Amygdala (tissue), 56 donors: ENCODE results near the gene PNPLA1.
A peak's percentile ranks its signal among the peaks of the same experiment; 100 is the strongest.
"Not testable (repeated sequence)": the region's sequence is repeated elsewhere in the genome, so short reads cannot be mapped to it uniquely, and the experiment has no call there.

ENCODE experiments used
- DNase-seq, 56 donors: peaks; one replicate each; lab custom pipeline; 2025; lab: John Stamatoyannopoulos, UW

Gene PNPLA1

DNA sequence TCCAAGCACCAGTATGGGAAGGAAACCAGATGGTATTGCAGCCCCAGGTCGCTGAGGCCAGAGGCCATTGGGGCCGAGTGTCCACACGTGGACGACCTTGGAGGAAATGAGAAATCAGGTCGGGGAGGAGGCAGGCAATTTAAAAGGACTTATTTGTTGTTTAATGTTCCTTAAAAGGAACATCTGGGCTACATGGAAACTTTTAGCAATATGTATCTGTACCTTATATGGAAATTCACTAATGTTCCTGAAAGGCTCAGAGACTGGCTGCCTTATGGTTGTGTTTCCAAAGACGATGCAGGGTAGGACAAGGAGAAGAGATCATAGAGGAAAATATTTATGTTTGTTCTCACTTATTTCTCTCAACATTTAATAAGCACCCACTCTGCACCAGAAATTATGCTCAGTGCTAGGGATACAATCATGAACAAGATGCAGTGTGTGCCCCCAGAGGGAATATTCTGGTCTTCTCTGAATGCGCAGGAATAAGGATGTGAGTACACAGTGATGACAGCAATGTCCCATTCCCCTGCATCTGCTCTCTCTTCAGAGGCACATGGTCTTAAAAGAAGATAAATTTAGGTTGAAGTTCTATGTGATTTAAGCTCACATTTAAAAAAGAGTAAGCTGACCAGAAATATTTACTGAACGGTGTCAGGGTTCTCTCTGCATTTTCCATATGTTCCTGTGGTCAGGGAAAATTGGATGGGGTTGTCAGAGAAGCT is 63.5 kb downstream of the PNPLA1 start:
- DNase-seq: no peak

DNA sequence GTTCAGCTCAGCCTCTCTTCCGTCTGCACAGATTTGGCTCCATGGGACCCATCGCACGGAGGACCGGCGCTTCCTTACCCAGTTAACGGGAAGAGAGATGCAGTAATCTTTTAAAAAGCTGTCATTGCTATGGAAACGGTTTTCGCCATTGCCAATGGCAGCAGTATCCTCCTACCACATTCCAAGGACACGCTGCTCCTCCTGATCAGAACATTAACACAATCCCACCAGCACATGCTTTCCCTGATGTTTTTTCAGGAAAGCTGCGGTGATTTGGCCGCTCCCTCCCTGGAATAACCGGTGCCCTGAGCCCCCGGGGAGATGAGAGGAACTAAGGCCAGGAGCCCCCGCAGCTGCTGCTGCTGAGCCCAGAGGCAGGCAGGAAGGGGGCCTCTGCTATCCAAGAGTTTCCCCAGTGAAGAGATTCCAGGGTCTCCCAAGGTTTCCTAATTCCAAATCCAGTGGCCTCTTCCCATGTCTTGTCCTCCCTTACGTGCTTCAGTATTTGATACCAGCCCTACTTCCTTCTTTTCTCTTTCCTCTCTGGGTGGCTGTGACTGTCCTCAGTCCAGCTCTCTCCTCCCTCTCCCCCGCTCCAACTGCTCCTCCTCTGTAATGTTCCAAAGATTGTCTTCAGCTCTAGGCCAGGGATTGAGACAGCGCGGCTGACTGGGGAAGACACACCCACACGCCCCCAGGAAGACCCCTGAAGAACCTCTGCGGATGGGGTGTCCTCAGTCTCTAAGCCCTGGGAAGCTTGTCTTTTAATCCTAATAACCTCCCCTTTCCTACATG is 64.3 kb downstream of the PNPLA1 start:
- DNase-seq: peak in 17 of 56 donors; percentile 9 to 65 (median 30)

DNA sequence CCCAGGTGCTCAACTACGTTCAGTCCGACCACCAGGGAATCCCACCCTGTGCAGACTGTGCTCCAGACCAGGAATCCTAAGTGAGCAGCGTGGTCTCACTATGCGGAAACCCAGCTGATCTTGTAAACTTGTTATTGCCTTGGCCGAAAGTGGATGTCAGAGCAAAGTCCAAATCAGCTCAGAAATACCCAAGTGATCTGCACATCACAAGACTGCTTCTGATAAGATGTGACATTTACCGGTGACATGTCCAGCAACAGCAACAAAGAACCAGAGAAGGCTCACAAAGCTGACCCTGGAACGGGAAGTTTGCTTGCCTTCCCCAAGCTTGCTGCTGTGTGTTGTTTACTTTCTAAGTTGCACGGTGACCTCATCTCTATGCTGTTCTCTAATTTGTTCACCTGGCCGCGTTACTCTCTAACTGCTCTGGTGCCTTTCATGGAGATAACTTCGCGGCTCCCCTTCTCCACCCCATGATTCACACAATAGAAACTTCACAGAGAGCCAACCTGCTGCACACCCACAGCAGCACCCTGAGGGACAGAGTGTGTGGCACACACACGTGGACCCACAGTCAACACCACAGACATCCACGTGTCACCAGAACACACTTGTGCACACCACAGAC is 65.1 kb downstream of the PNPLA1 start:
- DNase-seq: peak in 1 of 56 donors; percentile 16

DNA sequence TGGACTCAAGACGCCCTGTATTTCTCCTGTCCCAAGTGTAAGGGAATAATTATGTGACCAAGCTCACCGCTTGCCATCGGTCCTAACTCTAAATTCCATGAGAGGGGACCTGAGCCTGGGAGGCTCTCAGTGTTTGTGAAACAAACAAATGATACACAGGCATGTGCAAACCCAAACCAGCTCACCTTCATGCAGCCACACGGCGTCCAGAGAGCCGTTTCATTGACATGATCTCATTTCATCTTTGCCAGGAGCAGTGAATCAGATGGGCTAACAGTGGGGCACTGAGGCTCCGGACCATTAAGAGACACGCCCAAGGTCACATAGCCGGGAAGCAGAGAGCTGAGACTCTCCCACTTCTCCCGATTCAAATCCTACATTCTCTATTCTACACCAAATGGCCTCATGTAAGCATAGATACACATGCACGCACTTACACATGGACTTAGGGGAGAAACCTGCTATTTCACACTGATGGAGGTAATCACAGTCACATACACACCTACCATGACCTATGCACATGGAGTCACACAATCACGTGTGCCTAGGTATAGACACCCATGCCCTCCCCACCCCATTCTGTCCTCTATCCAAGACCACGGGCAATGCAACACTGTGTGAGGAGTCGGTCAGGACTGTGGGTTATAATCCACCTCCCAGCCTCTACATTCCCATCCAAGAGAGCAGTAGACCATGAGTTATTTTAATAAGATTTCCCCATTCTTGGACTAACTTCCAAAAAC is 65.8 kb downstream of the PNPLA1 start:
- DNase-seq: no peak

DNA sequence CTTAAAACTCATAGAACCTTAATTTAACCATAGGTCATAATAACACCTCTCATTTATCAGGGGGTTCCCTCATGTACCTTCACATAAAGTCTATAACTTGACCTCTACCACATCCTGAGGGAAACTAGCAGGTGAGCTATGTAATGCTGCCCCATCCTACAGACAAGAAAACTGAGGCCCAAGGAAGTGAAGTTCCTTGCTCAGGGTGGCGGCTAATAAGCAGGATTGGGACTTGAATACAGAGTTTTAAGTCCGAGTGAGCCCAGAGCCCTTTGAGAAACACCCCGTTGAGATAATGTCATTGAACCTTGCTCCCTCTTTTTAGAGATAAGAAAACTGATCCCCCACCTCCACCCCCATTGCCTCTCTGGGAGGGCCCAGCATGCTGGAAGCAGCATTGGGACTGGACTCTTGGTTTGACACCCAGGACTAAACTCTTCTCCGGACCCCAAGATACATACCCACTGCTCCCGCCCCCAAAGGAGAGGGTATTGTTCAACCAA is 66.4 kb downstream of the PNPLA1 start:
- no peak for DNase-seq

DNA sequence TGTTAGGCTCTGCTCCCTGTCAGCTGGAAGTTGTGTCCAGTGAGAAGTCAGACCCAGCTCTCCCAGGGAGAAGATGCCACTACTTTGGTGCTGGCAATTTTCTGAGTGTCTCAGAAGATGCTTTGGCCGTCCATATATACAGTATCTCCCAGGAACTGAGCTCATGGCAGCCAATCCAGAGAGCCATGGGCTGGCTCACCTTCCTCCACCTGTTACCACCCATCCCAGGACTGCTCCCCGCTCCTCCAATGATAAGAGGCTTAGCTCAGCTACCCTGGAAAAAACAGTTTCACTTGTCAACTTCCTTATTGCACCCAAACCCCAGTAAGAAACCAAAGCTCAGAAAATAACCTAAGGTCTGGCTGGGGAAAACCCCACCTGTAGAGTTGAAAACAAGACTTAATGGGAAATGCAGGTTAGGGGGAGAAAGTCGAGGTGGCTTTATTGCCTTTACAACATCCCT is 67.0 kb downstream of the PNPLA1 start, which contains the start of gene BNIP5:
BNIP5 (minus strand) TSS at position 110 of the 463 bp plus-strand sequence. CDS start 6,198 bp downstream, outside the sequence.
- DNase-seq: no peak

DNA sequence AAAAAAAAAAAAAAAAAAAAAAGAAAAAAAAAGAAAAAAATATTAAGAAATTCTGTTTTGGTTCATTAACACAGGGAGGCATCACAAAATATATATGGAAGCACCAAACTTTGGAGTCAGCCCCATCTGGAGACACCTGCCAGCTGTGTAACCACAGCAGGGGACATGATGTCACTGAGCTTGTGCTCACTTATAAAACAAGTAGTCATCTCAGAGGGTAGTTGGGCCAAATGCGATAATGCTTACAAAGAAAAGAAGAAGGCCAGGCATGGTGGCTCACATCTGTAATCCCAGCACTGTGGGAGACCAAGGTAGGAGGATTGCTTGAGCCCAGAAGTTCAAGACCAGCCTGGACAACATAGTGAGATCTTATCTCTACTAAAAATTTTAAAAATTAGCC is 68.0 kb downstream of the PNPLA1 start:
- DNase-seq: no peak

DNA sequence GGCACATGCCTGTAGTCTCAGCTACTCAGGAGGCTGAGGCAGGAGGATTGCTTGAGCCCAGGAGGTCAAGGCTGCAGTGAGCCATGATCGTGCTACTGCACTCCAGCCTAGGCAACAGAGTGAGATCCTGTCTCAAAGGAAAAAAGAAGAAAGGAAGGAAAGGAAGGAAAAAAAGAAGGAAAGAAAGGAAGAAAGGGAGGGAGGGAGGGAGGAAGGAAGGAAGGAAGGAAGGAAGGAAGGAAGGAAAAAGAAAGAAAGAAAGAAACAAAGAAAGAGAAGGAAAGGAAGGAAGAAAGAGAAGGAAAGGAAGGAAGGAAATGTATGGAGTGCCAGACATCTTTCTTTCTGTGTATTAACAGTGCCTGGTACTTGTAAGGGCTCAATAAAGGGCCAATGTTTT is 68.4 kb downstream of the PNPLA1 start:
- DNase-seq: not testable (repeated sequence)

DNA sequence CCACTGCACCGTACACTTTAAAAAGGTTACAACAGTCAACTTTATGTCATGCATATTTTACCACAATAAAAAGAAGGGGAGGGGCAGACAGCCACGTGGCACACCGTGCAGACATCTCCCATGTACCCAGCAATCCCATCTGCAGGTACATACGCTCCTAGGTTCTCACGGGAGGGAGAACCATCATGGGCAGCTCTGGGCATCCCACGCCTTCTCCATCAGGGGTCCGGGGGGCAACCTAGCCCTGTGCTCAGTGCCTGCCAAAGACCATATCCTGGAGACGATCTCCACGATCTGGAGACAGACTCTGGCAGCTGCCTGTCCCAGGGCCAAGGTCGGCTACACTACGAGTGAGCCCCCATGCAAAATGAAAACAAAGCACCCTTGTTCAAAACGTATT is 69.3 kb downstream of the PNPLA1 start:
- DNase-seq: no peak

DNA sequence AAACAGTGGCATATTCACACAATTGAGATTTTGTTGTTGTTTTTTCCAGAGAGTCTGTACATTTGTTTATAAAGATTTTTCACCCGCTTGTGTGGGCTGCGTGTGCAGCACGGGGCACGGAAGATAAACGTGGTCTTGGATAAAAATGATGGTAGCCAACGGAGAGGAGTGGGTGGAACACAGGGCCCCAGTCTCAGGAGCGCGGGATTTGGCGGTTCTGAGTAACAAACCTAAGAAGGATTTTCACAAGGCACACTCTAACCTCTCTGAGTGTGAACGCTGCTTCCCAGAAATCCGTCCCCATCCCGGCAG is 70.4 kb downstream of the PNPLA1 start:
- DNase-seq: no peak

DNA sequence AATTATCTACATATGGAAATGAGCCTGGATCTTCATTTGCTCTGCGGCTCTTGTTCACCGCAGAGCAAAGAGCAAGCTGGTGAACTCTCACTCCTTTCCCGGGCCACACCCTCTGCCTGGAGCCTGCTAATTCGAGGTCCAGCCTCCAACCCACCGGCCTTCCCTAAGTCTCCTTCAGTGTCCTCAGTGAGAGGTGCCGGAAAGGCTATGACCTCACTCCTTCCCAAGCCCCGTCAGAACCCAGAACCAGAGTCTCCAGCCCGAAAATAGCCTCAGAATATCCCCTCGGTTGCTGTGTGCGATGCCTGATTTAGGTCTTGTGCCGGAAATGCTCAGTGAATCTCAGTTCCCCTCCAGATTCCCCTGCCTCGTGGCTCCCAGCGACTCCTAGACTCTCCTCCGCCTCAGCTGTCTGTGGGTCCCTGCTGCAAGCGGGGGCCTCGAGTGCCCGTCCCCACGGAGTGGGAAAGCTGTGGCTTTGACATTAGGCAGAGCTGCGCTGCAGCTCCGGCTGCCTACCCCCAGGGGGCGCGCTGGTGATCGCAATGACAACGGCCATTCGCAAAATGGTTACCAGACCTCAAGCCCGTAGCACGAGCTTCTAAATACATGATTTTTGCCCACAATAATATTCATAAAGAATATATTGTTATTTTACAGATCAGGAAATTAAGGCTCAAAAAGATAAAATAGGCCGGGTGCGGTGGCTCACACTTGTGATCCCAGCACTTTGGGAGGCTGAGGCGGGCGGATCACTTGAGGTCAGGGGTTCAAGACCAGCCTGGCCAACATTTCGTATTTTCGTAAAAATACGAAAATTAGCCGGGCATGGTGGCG is 71.0 kb downstream of the PNPLA1 start:
- peak in 39 of 56 donors; percentile 14 to 83 (median 45) for DNase-seq

DNA sequence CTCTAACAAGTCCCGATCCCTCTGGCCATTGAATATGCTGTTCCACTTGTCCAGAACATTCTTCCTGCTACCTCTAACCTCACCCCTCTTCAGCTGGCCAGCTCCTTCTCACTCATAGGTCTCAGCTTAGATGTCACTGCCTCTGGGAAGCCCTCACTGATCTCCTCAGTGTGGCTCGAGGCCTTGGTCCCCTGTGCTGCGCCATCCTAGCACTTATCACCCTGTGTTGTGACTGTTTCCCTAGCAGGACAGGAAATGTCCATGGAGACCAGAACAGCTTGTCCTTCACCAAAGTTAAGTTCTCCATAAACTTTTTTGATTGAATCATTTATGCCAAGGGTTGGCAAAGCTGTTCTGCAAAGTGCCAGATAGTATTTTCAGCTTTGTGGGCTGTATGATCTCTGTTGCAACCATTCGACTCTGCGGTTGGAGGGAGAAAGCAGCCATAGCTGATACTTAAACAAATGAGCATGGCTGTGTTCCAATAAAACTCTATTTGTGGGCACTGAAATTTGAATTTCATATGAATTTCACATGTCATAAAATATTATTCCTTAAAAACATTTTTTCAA is 73.3 kb downstream of the PNPLA1 start:
- DNase-seq: no peak

DNA sequence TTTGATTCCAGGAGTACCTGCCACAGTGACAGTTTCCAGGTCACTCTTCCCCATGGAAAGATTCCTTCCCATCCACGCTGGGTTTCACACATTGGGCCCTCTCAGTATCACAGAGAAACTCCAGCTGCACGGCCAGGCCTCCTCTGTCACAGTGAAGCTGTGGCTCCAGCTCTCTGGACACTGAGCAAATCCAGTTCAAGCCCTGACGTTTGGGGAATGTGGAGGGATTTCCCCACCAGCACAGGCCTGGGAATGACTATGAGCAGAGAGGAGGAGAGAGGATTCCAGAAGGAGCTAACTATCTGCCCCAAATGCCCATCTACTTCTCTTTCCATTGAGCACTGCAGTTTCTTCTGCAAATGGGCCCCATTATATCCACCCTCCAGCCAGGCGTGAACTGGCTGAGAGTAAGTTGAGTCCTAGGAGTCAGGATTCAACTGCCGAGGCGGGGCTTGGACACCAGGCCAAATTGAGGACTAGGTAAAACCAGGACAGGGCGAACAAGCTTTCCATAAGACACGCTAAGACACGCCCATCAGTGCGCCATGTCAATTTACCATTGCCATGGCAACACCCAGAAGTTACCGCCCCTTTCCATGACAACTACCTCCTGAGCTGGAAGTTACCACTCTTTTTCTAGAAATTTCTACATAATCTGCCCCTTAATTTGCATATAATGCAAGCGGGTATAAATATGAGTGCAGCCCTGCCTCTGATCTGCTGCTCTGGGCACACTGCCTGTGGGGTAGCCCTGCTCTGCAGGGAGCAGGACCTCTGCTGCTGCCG is 76.0 kb downstream of the PNPLA1 start:
- no peak for DNase-seq

DNA sequence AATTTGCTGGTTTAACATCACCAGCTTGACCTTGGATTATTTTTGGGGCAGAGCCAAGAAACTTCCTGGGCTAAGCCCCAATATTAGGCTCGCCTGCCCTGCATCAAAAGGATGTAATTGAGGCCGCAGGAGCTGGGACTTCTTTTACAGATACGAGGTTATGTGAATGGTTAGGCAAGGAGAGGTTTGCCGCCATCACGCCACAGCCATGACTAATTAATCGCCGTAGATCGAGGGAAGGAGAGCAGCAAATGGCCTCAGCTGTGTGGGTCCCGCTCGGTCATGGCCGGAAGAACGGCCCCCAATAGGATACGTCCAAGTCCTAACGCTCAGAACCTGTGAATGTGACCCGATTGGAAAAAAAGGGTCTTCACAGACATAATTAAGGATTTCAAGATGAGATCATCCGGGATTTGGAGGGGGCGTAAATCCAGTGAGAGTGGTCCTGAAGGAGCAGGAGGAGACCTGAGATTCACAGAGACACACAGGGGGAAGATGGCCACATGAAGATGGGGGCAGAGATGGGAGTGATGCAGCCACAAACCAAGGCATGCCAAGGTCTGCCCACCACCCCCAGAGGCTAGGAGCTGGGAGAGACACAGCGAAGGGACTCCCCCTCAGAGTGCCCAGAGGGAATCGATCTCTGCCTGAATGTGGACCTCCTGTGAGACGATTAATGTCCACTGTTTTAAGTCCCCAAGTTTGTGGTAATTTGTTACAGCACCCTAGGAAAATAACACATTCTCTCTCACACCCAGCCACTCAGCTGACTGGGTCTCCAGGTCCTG is 76.8 kb downstream of the PNPLA1 start:
- DNase-seq: no peak

DNA sequence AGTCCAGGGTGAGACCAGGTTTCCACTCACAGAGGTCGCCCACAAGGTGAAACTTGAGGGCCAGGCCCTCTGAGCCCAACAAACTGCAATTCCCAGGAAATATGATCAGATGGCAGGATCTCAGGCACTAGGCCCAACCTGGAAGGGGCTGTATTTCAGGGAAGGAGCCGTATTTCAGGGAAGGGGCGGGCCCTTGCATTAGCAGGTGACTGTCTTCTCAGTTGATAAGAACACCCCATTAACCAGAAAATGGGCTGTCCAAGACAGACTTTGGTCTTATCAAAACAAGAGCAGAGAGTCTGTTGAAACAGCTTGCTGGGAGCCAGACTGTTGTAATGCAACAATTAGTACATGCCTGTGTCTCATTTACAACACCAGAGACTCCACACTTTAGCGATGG is 77.8 kb downstream of the PNPLA1 start:
- no peak for DNase-seq

DNA sequence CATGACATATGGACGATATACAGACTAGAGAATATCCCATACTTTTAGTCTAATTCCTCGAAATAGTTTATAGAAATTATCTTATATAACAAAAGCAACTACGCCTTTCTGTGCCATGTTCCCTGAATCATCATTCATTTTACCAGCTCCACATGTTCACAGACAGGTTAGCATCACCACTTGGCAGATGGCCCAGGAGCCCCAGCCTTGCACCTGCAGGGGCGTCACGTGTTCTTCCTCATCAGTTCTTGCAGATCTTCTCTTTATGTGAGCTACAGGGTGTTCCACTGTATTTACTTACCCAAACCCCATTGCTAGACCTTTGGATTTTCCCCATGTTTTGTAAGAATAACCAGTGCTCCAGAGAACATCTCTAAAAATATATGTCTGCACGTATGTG is 79.4 kb downstream of the PNPLA1 start:
- DNase-seq: peak in 4 of 56 donors; percentile 7 to 36 (median 23)

DNA sequence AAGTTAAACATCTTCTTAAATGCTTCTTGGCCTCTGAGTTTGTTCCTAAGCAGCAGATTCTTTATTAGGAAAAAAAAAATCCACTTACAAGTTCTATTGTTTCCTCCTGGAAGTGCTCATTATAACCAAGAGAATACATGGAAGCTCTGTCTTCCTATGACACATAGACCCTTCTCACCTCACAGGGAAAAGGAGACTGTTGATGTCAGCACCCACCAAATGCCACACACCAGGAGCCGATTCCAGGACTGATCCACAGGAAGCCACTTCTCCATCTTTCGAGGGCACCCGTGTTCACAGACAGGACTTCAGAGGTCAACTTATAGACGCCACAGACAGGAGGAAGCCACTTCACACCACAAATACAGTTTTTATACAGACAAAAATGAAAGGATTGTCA is 80.2 kb downstream of the PNPLA1 start:
- DNase-seq: no peak
